Kidney (tissue), 14 donors: ENCODE measurements around the gene TSPO2. TPM values are rescaled to one million over a fixed set of nuclear protein-coding genes. Genes with fewer than 3 reads are reported as not detected.
"Not testable (repeated sequence)": the region's sequence is repeated elsewhere in the genome, so short reads cannot be mapped to it uniquely, and the experiment has no call there.

ENCODE experiments used
- DNase-seq, 5 donors: peaks; one replicate each; pipeline ENCODE4 v3.0.0-alpha.2; 2013 to 2020
- FAIRE-seq: peaks from 2 replicates; lab custom pipeline; 2012; peaks lifted over from hg19 to GRCh38; lab: Jason Lieb, UNC
- H3K27ac ChIP-seq, 2 donors: one replicate each; pipeline ENCODE4 v1.7.0; 2013; ENCODE audit warnings: low read depth in 2 of 2, low read length in 2 of 2, inconsistent platforms in 1 of 2
- H3K27me3 ChIP-seq: one replicate; pipeline ENCODE4 v1.7.1; 2013; ENCODE audit warnings: low read length, inconsistent platforms; ENCODE audit not compliant: control insufficient read depth, insufficient read depth
- H3K36me3 ChIP-seq, 3 donors: one replicate each; pipeline versions ENCODE4 v1.7.0 to v1.7.1; 2013; ENCODE audit warnings: low read length in 3 of 3, control low read depth in 1 of 3, inconsistent platforms in 1 of 3; ENCODE audit not compliant: insufficient read depth in 3 of 3, control insufficient read depth in 2 of 3
- H3K4me1 ChIP-seq, 3 donors: one replicate each; pipeline versions ENCODE4 v1.7.0 to v1.7.1; 2013; ENCODE audit warnings: low read length in 3 of 3, inconsistent platforms in 1 of 3, low read depth in 1 of 3; ENCODE audit not compliant: control insufficient read depth in 2 of 3, insufficient read depth in 2 of 3
- H3K4me3 ChIP-seq, 3 donors: one replicate each; pipeline versions ENCODE4 v1.7.0 to v1.8.1; 2013; ENCODE audit warnings: low read length in 3 of 3, control low read depth in 1 of 3, inconsistent platforms in 1 of 3
- H3K9ac ChIP-seq, 3 donors: one replicate each; pipeline versions ENCODE4 v1.7.0 to v1.7.1; 2013; ENCODE audit warnings: low read length in 3 of 3, control low read depth in 1 of 3, inconsistent platforms in 1 of 3
- H3K9me3 ChIP-seq, 3 donors: one replicate each; pipeline versions ENCODE4 v1.7.0 to v1.7.1; 2013; ENCODE audit warnings: low read length in 3 of 3, control low read depth in 1 of 3, inconsistent platforms in 1 of 3; ENCODE audit not compliant: control insufficient read depth in 2 of 3, insufficient read depth in 1 of 3
- CTCF ChIP-seq: IDR thresholded peaks from 3 replicates; pipeline ENCODE4 v1.5.1; 2012; ENCODE audit warnings: mild to moderate bottlenecking, moderate library complexity, borderline replicate concordance; ENCODE audit not compliant: insufficient read depth; ENCODE audit errors: extremely low read depth
- intact Hi-C: fragments of 100-400 bp; cut with DNase I; formaldehyde crosslinking; loops from one replicate; pipeline ENCODE4 v1.11.1; 2022
- polyA plus RNA-seq: library from polyadenylated mRNA; stranded (reverse); fragments of 350-450 nt; fragmentation: Illumina TruSeq; extraction: RNeasy Lipid Tissue Mini Kit (QIAGEN cat#74804); gene quantifications from one replicate; pipeline ENCODE4 v1.2.3, GENCODE V29; 2014; ENCODE audit warnings: low read depth, low replicate concordance; ENCODE audit not compliant: insufficient read depth
- total RNA-seq: library from RNA; stranded (reverse); fragmentation: NEBNext Ultra II Directional; extraction: Animal tissue kit (Norgen Biotek cat#: 25700); gene quantifications from one replicate; pipeline ENCODE4 v1.2.1, GENCODE V29; 2021
- donor health status: control.
- donor health status: control.
- donor health status: control.
- donor health status: control.
- donor health status: control.
- donor health status: DM: yes; HTN: yes; CAD: no.
- donor health status: Normal renal cell carcinoma (clear cell type).

TSPO2 gene
- total and polyA plus RNA-seq, 2 donors from 2014 or later, result 0.44 to 0.88 TPM

GRCh38 chr6:41000248-41000647 is 42.0 kb upstream of the TSPO2 start:
- DNase-seq (no peak), FAIRE-seq (no peak)
- H3K9me3 ChIP-seq, result no peaks in the 10 kb centered on the region
- TF ChIP-seq CTCF, result no peak
- H3K4me1 ChIP-seq, result peaks cover 0 to 11% (median 8%) of the 10 kb centered on the region in 3 donors
- H3K27me3 ChIP-seq, result no peaks in the 10 kb centered on the region
- no peak overlapping the region for H3K9ac ChIP-seq
- H3K4me3 ChIP-seq, result no peak overlapping the region
- H3K36me3 ChIP-seq, result no peaks in the 10 kb centered on the region
- H3K27ac ChIP-seq, result no peak overlapping the region
- intact Hi-C loops, result no loop called here

GRCh38 chr6:41002168-41002567 is 40.1 kb upstream of the TSPO2 start:
- FAIRE-seq (no peak), DNase-seq (no peak)
- Histone ChIP-seq H3K27ac (no peak overlapping the region), H3K9me3 (no peaks in the 10 kb centered on the region), H3K4me1 (peaks cover 0 to 4% (median 2%) of the 10 kb centered on the region in 3 donors), H3K4me3 (no peak overlapping the region), H3K9ac (no peak overlapping the region), H3K27me3 (no peaks in the 10 kb centered on the region), H3K36me3 (no peaks in the 10 kb centered on the region)
- intact Hi-C loops, result no loop called here
- TF ChIP-seq CTCF, result no peak

- H3K4me1 ChIP-seq, intact Hi-C loops, H3K9ac ChIP-seq, H3K9me3 ChIP-seq, H3K36me3 ChIP-seq, H3K27ac ChIP-seq, H3K27me3 ChIP-seq, H3K4me3 ChIP-seq: not testable (repeated sequence)
- FAIRE-seq, result peak; percentile 38
- peak; percentile 70 for TF ChIP-seq CTCF
- DNase-seq, result peak in 4 of 5 donors; percentile 58 to 60 (median 59)
These were observed 36.0 kb upstream of the TSPO2 start for GRCh38 chr6:41006217-41006616.

- H3K27ac ChIP-seq, intact Hi-C loops, H3K9ac ChIP-seq, H3K4me1 ChIP-seq, H3K27me3 ChIP-seq, H3K9me3 ChIP-seq, H3K4me3 ChIP-seq, DNase-seq, H3K36me3 ChIP-seq, FAIRE-seq: not testable (repeated sequence)
These were observed 35.3 kb upstream of the TSPO2 start for GRCh38 chr6:41006980-41007379.
